GM19193 (cell line): ENCODE data around the gene LYPD6B.

ENCODE experiments used
- POLR2A ChIP-seq: IDR thresholded peaks from 4 replicates; pipeline ENCODE4 v1.6.1; 2011; ENCODE audit not compliant: insufficient read depth, insufficient read length; ENCODE audit errors: extremely low read depth

Gene LYPD6B

GRCh38 chr2:149187057-149187456, 148.6 kb downstream of the LYPD6B start:
- no peak for TF ChIP-seq POLR2A

GRCh38 chr2:149188291-149188690, 149.8 kb downstream of the LYPD6B start:
- no peak for TF ChIP-seq POLR2A

- no peak for TF ChIP-seq POLR2A
Measured at GRCh38 chr2:149189769-149190168, 151.3 kb downstream of the LYPD6B start.

- TF ChIP-seq POLR2A, result no peak
Measured at GRCh38 chr2:149191915-149192314, 153.4 kb downstream of the LYPD6B start.

- TF ChIP-seq POLR2A, result no peak
Measured at GRCh38 chr2:149192427-149192826, 153.9 kb downstream of the LYPD6B start.

GRCh38 chr2:149200109-149200520, 161.6 kb downstream of the LYPD6B start:
- TF ChIP-seq POLR2A, result no peak

- no peak for TF ChIP-seq POLR2A
Measured at GRCh38 chr2:149204686-149205085, 166.2 kb downstream of the LYPD6B start.

GRCh38 chr2:149205143-149205542, 166.6 kb downstream of the LYPD6B start:
- TF ChIP-seq POLR2A, result no peak

- TF ChIP-seq POLR2A, result no peak
Measured at GRCh38 chr2:149213764-149214493, 175.4 kb downstream of the LYPD6B start.

GRCh38 chr2:149218497-149218896, 180.0 kb downstream of the LYPD6B start:
- TF ChIP-seq POLR2A, result no peak

GRCh38 chr2:149219856-149220255, 181.4 kb downstream of the LYPD6B start:
- TF ChIP-seq POLR2A, result no peak

GRCh38 chr2:149221002-149221401, 182.5 kb downstream of the LYPD6B start:
- no peak for TF ChIP-seq POLR2A

- TF ChIP-seq POLR2A, result no peak
Measured at GRCh38 chr2:149221898-149222297, 183.4 kb downstream of the LYPD6B start.

GRCh38 chr2:149223472-149224095, 185.1 kb downstream of the LYPD6B start:
- TF ChIP-seq POLR2A, result no peak

- no peak for TF ChIP-seq POLR2A
Measured at GRCh38 chr2:149224543-149224942, 186.0 kb downstream of the LYPD6B start.

- no peak for TF ChIP-seq POLR2A
Measured at GRCh38 chr2:149225446-149225845, 186.9 kb downstream of the LYPD6B start.

GRCh38 chr2:149226790-149227189, 188.3 kb downstream of the LYPD6B start:
- no peak for TF ChIP-seq POLR2A

GRCh38 chr2:149235816-149236375, 197.4 kb downstream of the LYPD6B start:
- no peak for TF ChIP-seq POLR2A
